WTC11 (cell line): Measurements from ENCODE around the gene CXCL6. TPM values are rescaled to one million over a fixed set of nuclear protein-coding genes. Genes with fewer than 3 reads are reported as not detected.

Experiments used
- ATAC-seq: fragments of 200-7000 bp; cut with Tn5 transposase; 2 replicates; pipeline ENCODE4 v1.10.0; 2021; ENCODE audit warnings: mild to moderate bottlenecking, moderate library complexity
- CTCF ChIA-PET: fragments of 300-600 bp; sonication (Branson Sonifier 250); formaldehyde crosslinking; loops from one replicate; lab custom pipeline; 2021; ENCODE audit warnings: antibody characterized with exemption; lab: Charles Lee
- POLR2A ChIA-PET: fragments of 350-600 bp; sonication (Branson Sonifier 250); formaldehyde crosslinking; loops from one replicate; lab custom pipeline; 2021; ENCODE audit warnings: antibody characterized with exemption; lab: Charles Lee
- DNase-seq: peaks from one replicate; pipeline ENCODE4 v3.0.0; 2021; ENCODE audit warnings: low spot score
- H3K27ac Mint-ChIP-seq: 2 replicates; pipeline ENCODE4 v1.8.0; 2021; ENCODE audit warnings: mixed read lengths
- H3K27me3 Mint-ChIP-seq: 2 replicates; pipeline ENCODE4 v1.8.0; 2021; ENCODE audit warnings: low read depth, mild to moderate bottlenecking, moderate library complexity, mixed read lengths
- H3K36me3 Mint-ChIP-seq: 2 replicates; pipeline ENCODE4 v1.8.0; 2021; ENCODE audit warnings: mixed read lengths
- H3K4me1 Mint-ChIP-seq: 2 replicates; pipeline ENCODE4 v1.8.0; 2022; ENCODE audit warnings: mixed read lengths
- H3K4me3 Mint-ChIP-seq: 2 replicates; pipeline ENCODE4 v1.8.0; 2021; ENCODE audit warnings: mild to moderate bottlenecking, moderate library complexity, mixed read lengths
- H3K9me3 Mint-ChIP-seq: 2 replicates; pipeline ENCODE4 v1.8.0; 2021; ENCODE audit warnings: mixed read lengths
- ATF1 ChIP-seq: sonication (generic); formaldehyde crosslinking; IDR thresholded peaks from 2 replicates; pipeline ENCODE4 v1.8.1; 2023; ENCODE audit warnings: mild to moderate bottlenecking, moderate library complexity, missing genetic modification reagents
- CBFB ChIP-seq: sonication (generic); formaldehyde crosslinking; IDR thresholded peaks from 2 replicates; pipeline ENCODE4 v1.8.1; 2022; ENCODE audit warnings: mild to moderate bottlenecking, low read depth, missing genetic modification reagents
- GTF2I ChIP-seq: fragments of 250-450 bp; sonication (Bioruptor Pico); conservative IDR thresholded peaks from 2 replicates; pipeline ENCODE4 v1.4.0; 2021; ENCODE audit warnings: mild to moderate bottlenecking
- JUN ChIP-seq: sonication (generic); formaldehyde crosslinking; IDR thresholded peaks from 2 replicates; pipeline ENCODE4 v1.8.0; 2023; ENCODE audit warnings: mild to moderate bottlenecking, missing genetic modification reagents
- KAT7 ChIP-seq: sonication (generic); formaldehyde crosslinking; IDR thresholded peaks from 2 replicates; pipeline ENCODE4 v1.8.1; 2023; ENCODE audit warnings: missing genetic modification reagents, mild to moderate bottlenecking, borderline replicate concordance
- MXD4 ChIP-seq: fragments of 250-450 bp; sonication (Bioruptor Pico); IDR thresholded peaks from 2 replicates; pipeline ENCODE4 v1.8.0; 2021; ENCODE audit warnings: mild to moderate bottlenecking, moderate library complexity, borderline replicate concordance
- MYBL2 ChIP-seq: sonication (generic); formaldehyde crosslinking; IDR thresholded peaks from 2 replicates; pipeline ENCODE4 v1.8.1; 2023; ENCODE audit warnings: mild to moderate bottlenecking, moderate library complexity, missing genetic modification reagents
- TEAD4 ChIP-seq: sonication (generic); formaldehyde crosslinking; IDR thresholded peaks from 2 replicates; pipeline ENCODE4 v1.8.0; 2022; ENCODE audit warnings: mild to moderate bottlenecking, missing genetic modification reagents
- TP53 ChIP-seq: sonication (generic); formaldehyde crosslinking; IDR thresholded peaks from 2 replicates; pipeline ENCODE4 v1.8.1; 2023; ENCODE audit warnings: mild to moderate bottlenecking, missing genetic modification reagents
- ZNF232 ChIP-seq: sonication (generic); formaldehyde crosslinking; IDR thresholded peaks from 2 replicates; pipeline ENCODE4 v1.8.0; 2022; ENCODE audit warnings: mild to moderate bottlenecking, missing genetic modification reagents
- ZNF263 ChIP-seq: sonication (generic); formaldehyde crosslinking; IDR thresholded peaks from 2 replicates; pipeline ENCODE4 v1.8.1; 2022; ENCODE audit warnings: low read depth, mild to moderate bottlenecking, moderate library complexity, missing genetic modification reagents
- ZNF416 ChIP-seq: fragments of 250-450 bp; sonication (Bioruptor Pico); IDR thresholded peaks from 2 replicates; pipeline ENCODE4 v1.9.0; 2021; ENCODE audit warnings: mild to moderate bottlenecking, inconsistent platforms
- ZNF423 ChIP-seq: fragments of 250-450 bp; sonication (Bioruptor Pico); IDR thresholded peaks from 2 replicates; pipeline ENCODE4 v2.1.2; 2022; ENCODE audit warnings: mild to moderate bottlenecking, moderate library complexity
- total RNA-seq: library from RNA; stranded (reverse); gene quantifications from 3 replicates; pipeline ENCODE4 v1.2.3, GENCODE V29; 2021
- TF ChIP-seq, protein P1 (sequence below): sonication (generic); formaldehyde crosslinking; IDR thresholded peaks from 2 replicates; pipeline ENCODE4 v1.8.1; 2023; ENCODE audit warnings: mild to moderate bottlenecking, moderate library complexity, missing genetic modification reagents
- TF ChIP-seq, protein P2 (sequence below): sonication (generic); formaldehyde crosslinking; IDR thresholded peaks from 2 replicates; pipeline ENCODE4 v1.8.0; 2023; ENCODE audit warnings: mild to moderate bottlenecking, missing genetic modification reagents
- TF ChIP-seq, protein P3 (sequence below): sonication (generic); formaldehyde crosslinking; IDR thresholded peaks from 2 replicates; pipeline ENCODE4 v1.8.1; 2023; ENCODE audit warnings: mild to moderate bottlenecking, missing genetic modification reagents, moderate library complexity
- TF ChIP-seq, protein P4 (sequence below): fragments of 250-450 bp; sonication (Bioruptor Pico); IDR thresholded peaks from 2 replicates; pipeline ENCODE4 v1.9.0; 2021; ENCODE audit warnings: moderate library complexity, mild to moderate bottlenecking, inconsistent platforms, borderline replicate concordance
- TF ChIP-seq, protein P5 (sequence below): sonication (generic); formaldehyde crosslinking; conservative IDR thresholded peaks from 2 replicates; pipeline ENCODE4 v1.8.1; 2023; ENCODE audit warnings: mild to moderate bottlenecking, low read depth, missing genetic modification reagents, moderate library complexity

CXCL6 gene
- total RNA-seq, 1 experiment from 2014 or later = 4.9 TPM

DNA sequence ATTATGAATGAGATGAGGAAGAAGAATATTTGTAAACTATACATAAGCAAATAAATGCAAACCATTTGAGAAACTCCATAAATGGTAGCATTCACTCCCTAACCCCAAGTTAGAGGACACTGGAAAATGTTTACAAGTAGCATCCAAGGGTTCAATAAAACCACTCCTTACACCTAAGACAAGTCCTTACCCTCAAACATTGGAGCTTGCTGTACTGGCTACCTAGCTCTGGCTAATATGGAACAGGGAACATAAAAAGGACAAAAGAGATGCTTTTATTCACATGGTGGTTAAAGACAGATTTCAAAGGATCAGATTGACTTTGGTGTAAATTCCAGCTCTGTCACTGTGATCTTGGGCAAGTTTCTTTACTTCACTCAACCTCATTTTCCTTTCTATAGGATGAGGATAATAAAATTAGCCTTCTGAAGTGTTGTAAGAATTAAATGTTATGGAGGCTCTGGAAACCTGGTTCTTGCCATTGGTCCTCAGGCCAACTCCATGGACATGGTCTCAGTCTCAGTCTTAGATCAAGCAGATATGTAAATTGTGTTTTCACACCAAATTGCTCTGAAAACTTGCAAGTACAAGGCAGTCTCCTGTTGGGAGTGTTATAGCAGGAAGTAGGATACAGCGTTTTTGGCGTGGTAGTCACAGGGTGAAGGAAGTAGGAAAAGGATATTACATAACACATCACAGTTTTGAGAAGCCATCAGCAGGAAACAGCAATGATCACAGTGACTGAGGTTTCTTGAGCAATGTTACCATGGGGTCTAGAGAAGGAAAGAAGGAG is 36.0 kb downstream of the CXCL6 start:
- CTCF ChIA-PET = no interaction called here
- Mint-ChIP-seq H3K27me3 (peaks cover 37% of the 10 kb centered on the region), H3K36me3 (no peaks in the 10 kb centered on the region), H3K4me3 (no peak overlapping the region), H3K9me3 (no peaks in the 10 kb centered on the region), H3K4me1 (peaks cover 18% of the 10 kb centered on the region), H3K27ac (no peak overlapping the region)
- POLR2A ChIA-PET = no interaction called here
- TF ChIP-seq, protein P1, sequence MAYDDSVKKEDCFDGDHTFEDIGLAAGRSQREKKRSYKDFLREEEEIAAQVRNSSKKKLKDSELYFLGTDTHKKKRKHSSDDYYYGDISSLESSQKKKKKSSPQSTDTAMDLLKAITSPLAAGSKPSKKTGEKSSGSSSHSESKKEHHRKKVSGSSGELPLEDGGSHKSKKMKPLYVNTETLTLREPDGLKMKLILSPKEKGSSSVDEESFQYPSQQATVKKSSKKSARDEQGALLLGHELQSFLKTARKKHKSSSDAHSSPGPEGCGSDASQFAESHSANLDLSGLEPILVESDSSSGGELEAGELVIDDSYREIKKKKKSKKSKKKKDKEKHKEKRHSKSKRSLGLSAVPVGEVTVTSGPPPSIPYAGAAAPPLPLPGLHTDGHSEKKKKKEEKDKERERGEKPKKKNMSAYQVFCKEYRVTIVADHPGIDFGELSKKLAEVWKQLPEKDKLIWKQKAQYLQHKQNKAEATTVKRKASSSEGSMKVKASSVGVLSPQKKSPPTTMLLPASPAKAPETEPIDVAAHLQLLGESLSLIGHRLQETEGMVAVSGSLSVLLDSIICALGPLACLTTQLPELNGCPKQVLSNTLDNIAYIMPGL (CRISPR knock-in tag) = no peak
- TF ChIP-seq TEAD4 (CRISPR knock-in tag) (no peak), ZNF423 (CRISPR knock-in tag) (no peak), GTF2I (CRISPR knock-in tag) (no peak), JUN (no peak), CBFB (CRISPR knock-in tag) (no peak), TP53 (no peak), KAT7 (no peak), ZNF263 (CRISPR knock-in tag) (no peak)
- TF ChIP-seq, protein P2, sequence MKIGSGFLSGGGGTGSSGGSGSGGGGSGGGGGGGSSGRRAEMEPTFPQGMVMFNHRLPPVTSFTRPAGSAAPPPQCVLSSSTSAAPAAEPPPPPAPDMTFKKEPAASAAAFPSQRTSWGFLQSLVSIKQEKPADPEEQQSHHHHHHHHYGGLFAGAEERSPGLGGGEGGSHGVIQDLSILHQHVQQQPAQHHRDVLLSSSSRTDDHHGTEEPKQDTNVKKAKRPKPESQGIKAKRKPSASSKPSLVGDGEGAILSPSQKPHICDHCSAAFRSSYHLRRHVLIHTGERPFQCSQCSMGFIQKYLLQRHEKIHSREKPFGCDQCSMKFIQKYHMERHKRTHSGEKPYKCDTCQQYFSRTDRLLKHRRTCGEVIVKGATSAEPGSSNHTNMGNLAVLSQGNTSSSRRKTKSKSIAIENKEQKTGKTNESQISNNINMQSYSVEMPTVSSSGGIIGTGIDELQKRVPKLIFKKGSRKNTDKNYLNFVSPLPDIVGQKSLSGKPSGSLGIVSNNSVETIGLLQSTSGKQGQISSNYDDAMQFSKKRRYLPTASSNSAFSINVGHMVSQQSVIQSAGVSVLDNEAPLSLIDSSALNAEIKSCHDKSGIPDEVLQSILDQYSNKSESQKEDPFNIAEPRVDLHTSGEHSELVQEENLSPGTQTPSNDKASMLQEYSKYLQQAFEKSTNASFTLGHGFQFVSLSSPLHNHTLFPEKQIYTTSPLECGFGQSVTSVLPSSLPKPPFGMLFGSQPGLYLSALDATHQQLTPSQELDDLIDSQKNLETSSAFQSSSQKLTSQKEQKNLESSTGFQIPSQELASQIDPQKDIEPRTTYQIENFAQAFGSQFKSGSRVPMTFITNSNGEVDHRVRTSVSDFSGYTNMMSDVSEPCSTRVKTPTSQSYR = no peak
- TF ChIP-seq, protein P3, sequence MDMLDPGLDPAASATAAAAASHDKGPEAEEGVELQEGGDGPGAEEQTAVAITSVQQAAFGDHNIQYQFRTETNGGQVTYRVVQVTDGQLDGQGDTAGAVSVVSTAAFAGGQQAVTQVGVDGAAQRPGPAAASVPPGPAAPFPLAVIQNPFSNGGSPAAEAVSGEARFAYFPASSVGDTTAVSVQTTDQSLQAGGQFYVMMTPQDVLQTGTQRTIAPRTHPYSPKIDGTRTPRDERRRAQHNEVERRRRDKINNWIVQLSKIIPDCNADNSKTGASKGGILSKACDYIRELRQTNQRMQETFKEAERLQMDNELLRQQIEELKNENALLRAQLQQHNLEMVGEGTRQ = no peak
- TF ChIP-seq, protein P4, sequence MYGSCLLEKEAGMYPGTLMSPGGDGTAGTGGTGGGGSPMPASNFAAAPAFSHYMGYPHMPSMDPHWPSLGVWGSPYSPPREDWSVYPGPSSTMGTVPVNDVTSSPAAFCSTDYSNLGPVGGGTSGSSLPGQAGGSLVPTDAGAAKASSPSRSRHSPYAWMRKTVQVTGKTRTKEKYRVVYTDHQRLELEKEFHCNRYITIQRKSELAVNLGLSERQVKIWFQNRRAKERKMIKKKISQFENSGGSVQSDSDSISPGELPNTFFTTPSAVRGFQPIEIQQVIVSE (CRISPR knock-in tag) = no peak
- TF ChIP-seq, protein P5, sequence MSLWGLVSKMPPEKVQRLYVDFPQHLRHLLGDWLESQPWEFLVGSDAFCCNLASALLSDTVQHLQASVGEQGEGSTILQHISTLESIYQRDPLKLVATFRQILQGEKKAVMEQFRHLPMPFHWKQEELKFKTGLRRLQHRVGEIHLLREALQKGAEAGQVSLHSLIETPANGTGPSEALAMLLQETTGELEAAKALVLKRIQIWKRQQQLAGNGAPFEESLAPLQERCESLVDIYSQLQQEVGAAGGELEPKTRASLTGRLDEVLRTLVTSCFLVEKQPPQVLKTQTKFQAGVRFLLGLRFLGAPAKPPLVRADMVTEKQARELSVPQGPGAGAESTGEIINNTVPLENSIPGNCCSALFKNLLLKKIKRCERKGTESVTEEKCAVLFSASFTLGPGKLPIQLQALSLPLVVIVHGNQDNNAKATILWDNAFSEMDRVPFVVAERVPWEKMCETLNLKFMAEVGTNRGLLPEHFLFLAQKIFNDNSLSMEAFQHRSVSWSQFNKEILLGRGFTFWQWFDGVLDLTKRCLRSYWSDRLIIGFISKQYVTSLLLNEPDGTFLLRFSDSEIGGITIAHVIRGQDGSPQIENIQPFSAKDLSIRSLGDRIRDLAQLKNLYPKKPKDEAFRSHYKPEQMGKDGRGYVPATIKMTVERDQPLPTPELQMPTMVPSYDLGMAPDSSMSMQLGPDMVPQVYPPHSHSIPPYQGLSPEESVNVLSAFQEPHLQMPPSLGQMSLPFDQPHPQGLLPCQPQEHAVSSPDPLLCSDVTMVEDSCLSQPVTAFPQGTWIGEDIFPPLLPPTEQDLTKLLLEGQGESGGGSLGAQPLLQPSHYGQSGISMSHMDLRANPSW (CRISPR knock-in tag) = no peak
- ATAC-seq (no peak), DNase-seq (no peak)

DNA sequence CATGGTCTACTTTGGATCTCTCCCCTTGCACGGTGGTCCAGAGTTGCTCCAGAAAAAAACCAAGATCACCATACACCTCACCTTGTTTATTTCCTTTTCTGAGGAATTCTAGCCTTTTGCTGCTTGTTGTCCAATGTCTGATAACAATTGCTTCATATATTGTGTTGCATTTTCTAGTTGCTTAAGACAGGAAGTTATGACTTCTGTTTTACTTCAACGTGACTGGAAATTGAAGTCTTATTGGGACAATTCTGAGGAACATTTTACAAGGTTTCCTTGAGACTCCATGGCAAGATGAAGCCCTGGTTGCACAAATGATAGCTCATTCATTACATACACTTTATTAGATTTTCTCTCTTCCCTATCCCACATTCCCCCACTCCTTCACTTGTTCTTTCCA is 37.9 kb downstream of the CXCL6 start:
- CTCF ChIA-PET = no interaction called here
- POLR2A ChIA-PET = no interaction called here
- Mint-ChIP-seq H3K4me3 (no peak overlapping the region), H3K4me1 (peaks cover 6% of the 10 kb centered on the region), H3K9me3 (no peaks in the 10 kb centered on the region), H3K36me3 (no peaks in the 10 kb centered on the region), H3K27me3 (peaks cover 21% of the 10 kb centered on the region), H3K27ac (no peak overlapping the region)
- DNase-seq (no peak), ATAC-seq (no peak)
- no peak for TF ChIP-seq JUN
- no peak for TF ChIP-seq MYBL2 (CRISPR knock-in tag)
- no peak for TF ChIP-seq ZNF416
- no peak for TF ChIP-seq ZNF232
- no peak for TF ChIP-seq MXD4
- no peak for TF ChIP-seq ATF1 (CRISPR knock-in tag)
